CD4-positive, alpha-beta T cell treated with Interleukin-15 for 1 hour (primary cell): ENCODE data around the gene LGALS7.
A peak's percentile ranks its signal among the peaks of the same experiment; 100 is the strongest.
"Not testable (repeated sequence)": the region's sequence is repeated elsewhere in the genome, so short reads cannot be mapped to it uniquely, and the experiment has no call there.

Experiments
- DNase-seq: peaks from one replicate; pipeline ENCODE4 v3.0.0-alpha.2; 2020

LGALS7 gene

GRCh38 chr19:38770228-38770948 is 2.9 kb downstream of the LGALS7 start:
- not testable (repeated sequence) for DNase-seq

GRCh38 chr19:38769635-38770211 is 3.6 kb downstream of the LGALS7 start:
- DNase-seq: peak; percentile 90

GRCh38 chr19:38766276-38767047 is 6.9 kb downstream of the LGALS7 start:
- no peak for DNase-seq

GRCh38 chr19:38765214-38765613 is 8.1 kb downstream of the LGALS7 start:
- no peak for DNase-seq

- no peak for DNase-seq
These were observed 9.5 kb downstream of the LGALS7 start for GRCh38 chr19:38763795-38764220.

GRCh38 chr19:38761884-38762389 is 11.4 kb downstream of the LGALS7 start:
- not testable (repeated sequence) for DNase-seq

GRCh38 chr19:38760805-38761517 is 12.4 kb downstream of the LGALS7 start:
- not testable (repeated sequence) for DNase-seq

- DNase-seq: peak; percentile 22
These were observed 13.7 kb downstream of the LGALS7 start for GRCh38 chr19:38759590-38760003.

- DNase-seq: not testable (repeated sequence)
These were observed 19.1 kb downstream of the LGALS7 start for GRCh38 chr19:38754196-38754595.

- not testable (repeated sequence) for DNase-seq
These were observed 19.5 kb downstream of the LGALS7 start for GRCh38 chr19:38753783-38754182.

- DNase-seq: no peak
These were observed 28.0 kb downstream of the LGALS7 start for GRCh38 chr19:38745316-38745715.

GRCh38 chr19:38744874-38745273 is 28.4 kb downstream of the LGALS7 start:
- no peak for DNase-seq

- no peak for DNase-seq
These were observed 29.0 kb downstream of the LGALS7 start, which contains the start of gene CAPN12 for GRCh38 chr19:38744298-38744681. TSS of gene CAPN12 (minus strand) at chr19:38744474. CDS start at chr19:38744165, 309 bp downstream.

- DNase-seq: no peak
These were observed 29.7 kb downstream of the LGALS7 start for GRCh38 chr19:38743394-38744297.

- DNase-seq: no peak
These were observed 30.4 kb downstream of the LGALS7 start for GRCh38 chr19:38742906-38743305.

GRCh38 chr19:38742296-38742695 is 31.0 kb downstream of the LGALS7 start:
- no peak for DNase-seq

- DNase-seq: no peak
These were observed 31.6 kb downstream of the LGALS7 start for GRCh38 chr19:38741670-38742069.

GRCh38 chr19:38740932-38741331 is 32.4 kb downstream of the LGALS7 start:
- DNase-seq: no peak

- DNase-seq: no peak
These were observed 33.1 kb downstream of the LGALS7 start for GRCh38 chr19:38740257-38740592.

GRCh38 chr19:38739440-38740256 is 33.7 kb downstream of the LGALS7 start:
- DNase-seq: no peak
